GM21515 (cell line): Measurements from ENCODE around the gene KSR2.
"Not testable (repeated sequence)": the region's sequence is repeated elsewhere in the genome, so short reads cannot be mapped to it uniquely, and the experiment has no call there.

ENCODE experiments used
- ATAC-seq: cut with Tn5 transposase; IDR thresholded peaks from one replicate; pipeline ENCODE4 v1.9.1; 2021; ENCODE audit not compliant: unreplicated experiment

Gene KSR2

GRCh38 chr12:117829108-117829507, 139.7 kb downstream of the KSR2 start:
- no peak for ATAC-seq

GRCh38 chr12:117827660-117828059, 141.1 kb downstream of the KSR2 start:
- ATAC-seq = no peak

GRCh38 chr12:117825827-117826226, 143.0 kb downstream of the KSR2 start:
- ATAC-seq = no peak

- ATAC-seq = no peak
Observed at GRCh38 chr12:117821480-117822175, 147.2 kb downstream of the KSR2 start.

- ATAC-seq = no peak
Observed at GRCh38 chr12:117820216-117820907, 148.4 kb downstream of the KSR2 start.

GRCh38 chr12:117819160-117819559, 149.6 kb downstream of the KSR2 start:
- no peak for ATAC-seq

GRCh38 chr12:117818400-117818799, 150.4 kb downstream of the KSR2 start:
- no peak for ATAC-seq

- no peak for ATAC-seq
Observed at GRCh38 chr12:117809509-117809908, 159.3 kb downstream of the KSR2 start.

- ATAC-seq = no peak
Observed at GRCh38 chr12:117807946-117808345, 160.8 kb downstream of the KSR2 start.

GRCh38 chr12:117807355-117807754, 161.4 kb downstream of the KSR2 start:
- no peak for ATAC-seq

- ATAC-seq = no peak
Observed at GRCh38 chr12:117805865-117806264, 162.9 kb downstream of the KSR2 start.

- ATAC-seq = no peak
Observed at GRCh38 chr12:117803001-117803400, 165.8 kb downstream of the KSR2 start.

- ATAC-seq = not testable (repeated sequence)
Observed at GRCh38 chr12:117800711-117801110, 168.1 kb downstream of the KSR2 start.

- ATAC-seq = no peak
Observed at GRCh38 chr12:117797202-117797601, 171.6 kb downstream of the KSR2 start.

GRCh38 chr12:117792877-117793424, 175.8 kb downstream of the KSR2 start:
- ATAC-seq = no peak

GRCh38 chr12:117792471-117792870, 176.3 kb downstream of the KSR2 start:
- ATAC-seq = no peak

- no peak for ATAC-seq
Observed at GRCh38 chr12:117790948-117791347, 177.8 kb downstream of the KSR2 start.

GRCh38 chr12:117790198-117790597, 178.6 kb downstream of the KSR2 start:
- no peak for ATAC-seq

- ATAC-seq = no peak
Observed at GRCh38 chr12:117789195-117789912, 179.4 kb downstream of the KSR2 start.

- ATAC-seq = no peak
Observed at GRCh38 chr12:117778656-117779055, 190.1 kb downstream of the KSR2 start.

- ATAC-seq = no peak
Observed at GRCh38 chr12:117774941-117775775, 193.6 kb downstream of the KSR2 start.
